ENCODE results near the gene SIRPG.
"Not testable (repeated sequence)": the region's sequence is repeated elsewhere in the genome, so short reads cannot be mapped to it uniquely, and the experiment has no call there.

The SIRPG gene

GRCh38 chr20:1633535-1633934 lies 24.0 kb downstream of the SIRPG start:
- DNase-seq: no peak

- peak; percentile 51 to 56 for DNase-seq
These were observed 25.4 kb downstream of the SIRPG start for GRCh38 chr20:1632178-1632577.

- DNase-seq: no peak
These were observed 26.0 kb downstream of the SIRPG start for GRCh38 chr20:1631309-1632151.

- DNase-seq: no peak
These were observed 27.4 kb downstream of the SIRPG start for GRCh38 chr20:1630186-1630585.

- DNase-seq: no peak
These were observed 28.3 kb downstream of the SIRPG start for GRCh38 chr20:1629321-1629720.

- no peak for DNase-seq
These were observed 29.0 kb downstream of the SIRPG start for GRCh38 chr20:1628621-1629020.

GRCh38 chr20:1627200-1627550 lies 30.4 kb downstream of the SIRPG start:
- no peak for DNase-seq

GRCh38 chr20:1626528-1627199 lies 30.9 kb downstream of the SIRPG start:
- DNase-seq: no peak

GRCh38 chr20:1625083-1625690 lies 32.4 kb downstream of the SIRPG start:
- DNase-seq: no peak

- DNase-seq: no peak
These were observed 33.9 kb downstream of the SIRPG start for GRCh38 chr20:1623501-1624205.

- DNase-seq: no peak
These were observed 35.1 kb downstream of the SIRPG start for GRCh38 chr20:1622450-1622849.

- no peak for DNase-seq
These were observed 36.3 kb downstream of the SIRPG start for GRCh38 chr20:1621316-1621715.

GRCh38 chr20:1619861-1620444 lies 37.6 kb downstream of the SIRPG start, which contains the start of gene SIRPB1:
SIRPB1 (minus strand) TSS chr20:1620009; CDS start chr20:1619944, 65 bp downstream.
- no peak for DNase-seq

- DNase-seq: no peak
These were observed 38.5 kb downstream of the SIRPG start for GRCh38 chr20:1618954-1619540.

- no peak for DNase-seq
These were observed 39.1 kb downstream of the SIRPG start for GRCh38 chr20:1618479-1618878.

- no peak for DNase-seq
These were observed 40.6 kb downstream of the SIRPG start for GRCh38 chr20:1616858-1617434.

GRCh38 chr20:1610404-1610803 lies 47.2 kb downstream of the SIRPG start:
- DNase-seq: not testable (repeated sequence)

- DNase-seq: not testable (repeated sequence)
These were observed 48.8 kb downstream of the SIRPG start for GRCh38 chr20:1608678-1609347.

- DNase-seq: no peak
These were observed 56.8 kb downstream of the SIRPG start for GRCh38 chr20:1600736-1601135.

GRCh38 chr20:1595333-1595732 lies 62.2 kb downstream of the SIRPG start:
- no peak for DNase-seq
